Fibroblast of skin of right biceps (primary cell): Measurements from ENCODE around the gene HINT1.
A peak's percentile ranks its signal among the peaks of the same experiment; 100 is the strongest.
"Not testable (repeated sequence)": the region's sequence is repeated elsewhere in the genome, so short reads cannot be mapped to it uniquely, and the experiment has no call there.

ENCODE experiments used
- DNase-seq: peaks from one replicate; pipeline ENCODE4 v3.0.0-alpha.2; 2013

HINT1 gene

GRCh38 chr5:131170540-131171275, 5.7 kb upstream of the HINT1 start, which contains the start of gene LYRM7:
TSS of gene LYRM7 (plus strand) at chr5:131170944. CDS start at chr5:131171021, 77 bp downstream.
- DNase-seq: peak; percentile 99

GRCh38 chr5:131169810-131170539, 4.9 kb upstream of the HINT1 start:
- DNase-seq: no peak

DNA sequence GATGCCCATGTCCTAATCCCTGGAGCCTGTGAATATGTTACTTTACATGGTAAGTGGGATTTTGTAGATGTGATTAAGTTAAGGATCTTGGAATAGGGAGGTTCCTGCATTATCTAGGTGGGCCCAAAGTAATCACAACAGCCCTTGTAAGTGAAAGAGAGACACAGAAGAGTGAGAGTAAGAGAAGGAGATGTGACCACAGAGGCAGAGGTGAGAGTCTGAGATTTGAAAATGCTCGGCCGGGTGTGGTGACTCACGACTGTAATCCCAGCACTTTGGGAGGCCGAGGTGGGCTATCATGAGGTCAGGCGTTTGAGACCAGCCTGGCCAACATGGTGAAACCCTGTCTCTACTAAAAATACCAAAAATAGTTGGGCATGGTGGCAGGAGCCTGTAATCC, 2.6 kb upstream of the HINT1 start:
- no peak for DNase-seq

- DNase-seq: peak; percentile 79
Measured at GRCh38 chr5:131164191-131165118, 601 bp downstream of the HINT1 start.

DNA sequence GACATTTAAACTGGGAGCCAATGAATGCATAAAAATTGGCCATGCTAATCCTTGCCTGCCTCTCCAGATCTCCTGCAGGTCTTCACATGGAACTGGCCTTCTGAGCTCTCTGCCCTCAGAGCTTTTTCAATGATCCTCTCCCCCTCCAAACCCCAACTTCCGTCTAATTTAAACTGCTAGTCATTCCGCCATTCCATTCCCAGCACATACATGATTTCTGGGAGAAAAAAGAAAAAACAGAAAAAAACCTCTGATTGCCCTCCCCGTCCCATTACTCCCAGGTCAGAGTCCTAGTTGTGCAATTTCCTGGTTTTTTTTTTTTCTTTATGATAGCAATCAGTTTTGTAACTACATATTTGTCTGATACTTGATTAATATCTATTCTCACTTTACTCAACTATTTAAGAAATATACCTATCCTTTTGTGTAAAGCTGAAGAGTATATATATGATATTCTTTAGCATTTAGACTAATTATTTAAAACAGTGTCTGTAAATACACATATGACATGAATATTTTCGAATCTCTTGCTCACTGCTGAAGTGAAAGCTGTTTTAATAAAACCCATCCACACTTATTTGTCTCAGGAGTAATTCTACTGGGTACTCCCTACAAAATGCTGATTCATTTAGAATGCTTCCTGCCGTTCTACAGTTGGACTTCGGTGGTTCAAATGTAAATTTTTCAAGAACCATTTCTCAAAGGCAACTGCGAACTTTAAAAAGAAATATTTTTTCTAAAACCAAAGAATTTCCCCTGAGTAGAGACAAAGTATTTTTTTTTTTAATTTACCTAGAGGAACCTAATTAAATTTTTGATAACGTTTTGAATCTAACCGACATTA, 1.6 kb downstream of the HINT1 start:
- DNase-seq: peak; percentile 33

- no peak for DNase-seq
Measured at GRCh38 chr5:131160134-131160533, 4.9 kb downstream of the HINT1 start.

- DNase-seq: no peak
Measured at GRCh38 chr5:131156957-131157356, 8.1 kb downstream of the HINT1 start.

DNA sequence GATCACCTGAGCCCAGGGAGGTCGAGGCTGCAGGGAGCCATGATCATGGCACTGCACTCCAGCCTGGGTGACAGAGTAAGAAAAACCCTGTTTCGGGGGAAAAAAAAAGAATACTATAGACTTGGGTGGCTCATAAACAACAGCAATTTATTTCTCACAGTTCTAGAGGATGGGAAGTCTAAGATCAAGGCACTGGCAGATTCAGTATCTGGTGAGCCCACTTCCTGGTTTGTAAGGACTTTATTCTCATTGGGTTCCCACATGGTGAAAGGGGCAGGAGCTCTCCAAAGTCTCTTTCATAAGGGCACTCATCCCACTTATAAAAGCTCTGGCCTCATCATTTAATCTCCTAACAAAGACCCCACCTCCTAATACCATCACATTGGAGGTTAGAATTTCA, 8.7 kb downstream of the HINT1 start:
- no peak for DNase-seq

DNA sequence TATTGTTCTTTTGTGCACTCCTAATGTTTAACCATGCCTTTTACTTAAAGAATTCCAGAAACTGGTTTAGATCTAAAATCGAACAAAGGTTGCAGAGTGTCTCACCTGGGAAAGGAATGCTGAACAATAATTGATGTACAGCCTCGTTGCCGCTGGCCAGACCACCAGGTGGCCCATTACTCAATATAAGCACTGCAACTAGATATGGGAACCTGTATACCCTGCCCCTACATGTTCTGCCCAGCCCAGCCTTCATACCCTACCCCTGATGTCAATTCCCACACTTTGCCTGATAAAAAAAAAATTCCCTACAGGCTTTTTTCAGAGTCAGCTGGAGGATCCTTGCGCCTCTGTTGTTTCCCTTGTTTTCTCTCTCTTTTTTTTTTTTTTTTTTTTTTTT, 13.8 kb downstream of the HINT1 start:
- DNase-seq: no peak

DNA sequence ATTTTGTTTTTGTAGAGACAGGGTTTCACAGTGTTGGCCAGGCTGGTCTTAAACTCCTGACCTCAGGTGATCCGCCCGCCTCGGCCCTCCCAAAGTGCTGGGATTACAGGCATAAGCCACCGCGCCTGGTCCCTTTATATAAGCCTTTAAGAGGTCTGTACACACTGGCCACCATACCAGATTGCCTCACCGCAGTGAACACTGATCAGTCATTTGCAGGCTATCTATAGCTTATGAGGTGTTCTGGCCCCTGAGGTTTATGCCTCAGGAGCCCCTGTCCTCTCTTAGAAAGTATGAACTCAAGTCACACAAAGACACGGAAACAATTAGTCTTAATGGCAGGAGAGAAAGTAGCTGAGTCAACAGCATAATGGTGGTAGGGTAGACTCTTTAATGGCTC, 14.6 kb downstream of the HINT1 start:
- no peak for DNase-seq

DNA sequence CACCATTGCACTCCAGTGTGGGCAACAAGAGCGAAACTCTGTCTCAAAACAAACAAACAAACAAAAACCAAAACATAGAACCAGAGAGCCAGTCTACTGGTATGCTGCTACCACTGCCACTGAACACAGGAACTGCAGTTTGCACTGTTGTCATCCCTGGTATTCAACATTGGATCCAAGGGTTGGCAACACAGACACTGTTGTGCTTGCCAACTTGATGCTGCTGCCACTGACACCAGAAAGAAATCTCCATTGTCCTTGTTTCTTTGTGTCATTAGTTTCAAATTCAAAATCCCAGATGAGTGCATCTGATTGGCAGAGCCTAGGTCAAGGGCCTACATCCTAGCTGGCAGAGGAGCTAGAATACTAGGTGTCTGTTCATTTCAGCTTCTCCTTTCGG, 16.2 kb downstream of the HINT1 start:
- DNase-seq: no peak

DNA sequence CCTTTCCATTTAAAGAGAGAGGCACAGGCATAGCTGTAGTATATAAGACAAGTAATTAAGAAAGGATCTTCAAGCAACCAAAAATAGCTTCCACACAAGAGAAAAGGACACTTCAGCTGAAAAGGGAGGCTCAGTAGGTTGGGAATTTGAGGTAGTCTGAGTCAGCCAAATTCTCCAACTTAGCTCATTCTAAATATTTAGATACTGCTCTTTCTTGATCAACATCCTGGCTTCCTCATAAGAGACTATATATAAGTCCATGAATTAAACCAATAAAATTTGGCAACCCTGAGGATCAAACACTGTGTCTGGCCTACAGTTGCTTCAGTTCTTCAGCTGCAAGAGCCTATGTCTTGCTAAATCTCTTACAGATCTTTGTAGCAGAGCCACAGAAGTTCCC, 17.8 kb downstream of the HINT1 start:
- no peak for DNase-seq

DNA sequence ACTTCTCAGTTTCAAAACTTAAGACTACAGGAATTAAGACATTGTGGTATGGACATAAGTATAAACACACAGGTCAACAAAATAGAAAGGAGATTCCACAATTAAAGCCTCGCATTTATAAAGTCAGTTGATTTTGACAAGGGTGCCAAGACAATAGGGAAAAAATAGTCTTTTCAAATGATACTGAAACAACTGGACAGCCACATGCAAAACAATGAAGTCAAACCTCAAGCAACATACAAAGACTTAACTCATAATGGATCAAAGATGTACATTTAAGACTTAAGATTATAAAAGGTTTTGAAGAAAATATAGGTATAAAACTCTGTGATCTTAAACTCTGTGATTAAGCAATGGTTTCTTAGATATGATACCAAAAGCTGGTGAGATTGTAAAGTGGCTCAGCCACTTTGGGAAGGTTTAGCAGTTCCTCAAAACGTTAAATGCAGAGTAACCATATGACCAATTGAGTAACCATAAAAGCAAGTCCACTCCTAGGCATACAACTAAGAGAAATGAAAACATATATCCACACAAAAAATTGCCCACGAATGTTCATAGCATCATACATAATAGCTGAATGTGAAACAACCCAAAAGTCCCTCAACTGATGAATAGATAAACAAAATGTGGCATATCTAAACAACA, 22.0 kb downstream of the HINT1 start:
- DNase-seq: no peak

- DNase-seq: no peak
Measured at GRCh38 chr5:131139321-131139720, 25.7 kb downstream of the HINT1 start.

DNA sequence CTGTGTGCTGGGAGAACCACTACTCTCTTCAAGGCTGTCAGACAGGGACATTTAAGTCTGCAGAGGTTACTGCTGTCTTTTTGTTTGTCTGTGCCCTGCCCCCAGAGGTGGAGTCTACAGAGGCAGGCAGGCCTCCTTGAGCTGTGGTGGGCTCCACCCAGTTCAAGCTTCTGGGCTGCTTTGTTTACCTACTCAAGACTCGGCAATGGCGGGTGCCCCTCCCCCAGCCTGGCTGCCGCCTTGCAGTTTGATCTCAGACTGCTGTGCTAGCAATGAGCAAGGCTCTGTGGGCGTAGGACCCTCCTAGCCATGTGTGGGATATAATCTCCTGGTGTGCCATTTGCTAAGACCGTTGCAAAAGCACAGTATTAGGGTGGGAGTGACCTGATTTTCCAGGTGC, 26.6 kb downstream of the HINT1 start:
- not testable (repeated sequence) for DNase-seq

GRCh38 chr5:131133091-131133490, 32.0 kb downstream of the HINT1 start:
- not testable (repeated sequence) for DNase-seq

DNA sequence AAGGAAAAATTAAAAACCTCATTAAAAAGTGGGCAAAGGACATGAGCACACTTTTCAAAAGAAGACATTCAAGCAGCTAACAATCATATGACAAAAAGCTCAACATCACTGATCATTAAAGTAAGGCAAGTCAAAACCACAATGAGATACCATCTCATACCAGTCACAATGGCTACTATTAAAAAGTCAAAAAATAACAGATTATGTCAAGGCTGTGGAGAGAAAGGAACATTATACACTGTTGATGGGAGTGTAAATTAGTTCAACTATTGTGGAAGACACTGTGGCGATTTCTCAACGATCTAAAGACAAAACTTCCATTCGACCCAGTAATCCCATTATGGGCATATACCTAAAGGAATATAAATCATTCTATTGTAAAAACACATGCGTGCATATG, 35.8 kb downstream of the HINT1 start:
- DNase-seq: no peak

GRCh38 chr5:131127244-131127643, 37.8 kb downstream of the HINT1 start:
- DNase-seq: not testable (repeated sequence)

- no peak for DNase-seq
Measured at GRCh38 chr5:131114754-131115153, 50.3 kb downstream of the HINT1 start.

GRCh38 chr5:131112424-131112823, 52.6 kb downstream of the HINT1 start:
- DNase-seq: no peak

- DNase-seq: no peak
Measured at GRCh38 chr5:131110256-131110594, 54.8 kb downstream of the HINT1 start.
